ENCODE data around the gene TRIM28.

Gene TRIM28

GRCh38 chr19:58549664-58550361, 5.9 kb downstream of the TRIM28 start:
- no peak for DNase-seq

GRCh38 chr19:58550362-58551122, 6.7 kb downstream of the TRIM28 start:
- no peak for DNase-seq

GRCh38 chr19:58551123-58551497, 7.2 kb downstream of the TRIM28 start:
- DNase-seq = no peak

GRCh38 chr19:58551577-58552471, 8.0 kb downstream of the TRIM28 start:
- no peak for DNase-seq

GRCh38 chr19:58552655-58553054, 8.8 kb downstream of the TRIM28 start:
- DNase-seq = no peak

GRCh38 chr19:58553799-58554493, 10.1 kb downstream of the TRIM28 start:
- DNase-seq = no peak

- peak; percentile 96 for DNase-seq
Observed at GRCh38 chr19:58554494-58555368, 10.9 kb downstream of the TRIM28 start, which contains the start of gene CHMP2A. TSS of gene CHMP2A (minus strand) at chr19:58555105. CDS start at chr19:58554212, 893 bp downstream.

GRCh38 chr19:58555369-58555885, 11.6 kb downstream of the TRIM28 start:
- DNase-seq = no peak

GRCh38 chr19:58555920-58556621, 12.2 kb downstream of the TRIM28 start:
- DNase-seq = no peak

GRCh38 chr19:58556622-58557220, 12.9 kb downstream of the TRIM28 start:
- no peak for DNase-seq

- no peak for DNase-seq
Observed at GRCh38 chr19:58557221-58558065, 13.6 kb downstream of the TRIM28 start.

GRCh38 chr19:58558066-58558622, 14.3 kb downstream of the TRIM28 start, which contains the start of gene UBE2M:
TSS of gene UBE2M (minus strand) at chr19:58558611. CDS start at chr19:58558381, 230 bp downstream.
- no peak for DNase-seq

- peak; percentile 97 for DNase-seq
Observed at GRCh38 chr19:58558623-58559274, 14.9 kb downstream of the TRIM28 start.

- DNase-seq = peak; percentile 94
Observed at GRCh38 chr19:58559275-58560006, 15.6 kb downstream of the TRIM28 start.

- DNase-seq = no peak
Observed at GRCh38 chr19:58560007-58560887, 16.4 kb downstream of the TRIM28 start.

GRCh38 chr19:58560921-58561320, 17.1 kb downstream of the TRIM28 start:
- DNase-seq = no peak

Data from fibroblast of skin of back (primary cell).